Lung (tissue), 12 donors: ENCODE measurements around the gene TOMM70. TPM values are rescaled to one million over a fixed set of nuclear protein-coding genes. Genes with fewer than 3 reads are reported as not detected.
"Not testable (repeated sequence)": the region's sequence is repeated elsewhere in the genome, so short reads cannot be mapped to it uniquely, and the experiment has no call there.

Experiments
- ATAC-seq: fragments of 200-7000 bp; cut with Tn5 transposase; one replicate; pipeline ENCODE4 v1.9.1; 2020; ENCODE audit warnings: moderate number of reproducible peaks; ENCODE audit not compliant: insufficient read depth, low FRiP score
- DNase-seq, 3 donors: peaks; one replicate each; pipeline ENCODE4 v3.0.0-alpha.2; 2013 to 2017
- H3K27ac ChIP-seq, 2 donors: one replicate each; pipeline ENCODE4 v1.5.1; 2013; ENCODE audit warnings: mild to moderate bottlenecking in 2 of 2, moderate library complexity in 2 of 2, control low read depth in 1 of 2, inconsistent platforms in 1 of 2, low read depth in 1 of 2, low read length in 1 of 2
- H3K27me3 ChIP-seq, 3 donors: one replicate each; pipeline ENCODE4 v1.5.1; 2013; ENCODE audit warnings: low read length in 2 of 3; ENCODE audit not compliant: control insufficient read depth in 3 of 3, insufficient read depth in 3 of 3
- H3K36me3 ChIP-seq, 4 donors: one replicate each; pipeline ENCODE4 v1.5.1; 2013; ENCODE audit warnings: low read length in 4 of 4, mild to moderate bottlenecking in 1 of 4, moderate library complexity in 1 of 4; ENCODE audit not compliant: control insufficient read depth in 4 of 4, insufficient read depth in 4 of 4
- H3K4me1 ChIP-seq, 5 donors: one replicate each; pipeline ENCODE4 v1.5.1; 2013; ENCODE audit warnings: low read length in 5 of 5, mild to moderate bottlenecking in 2 of 5, moderate library complexity in 1 of 5; ENCODE audit not compliant: control insufficient read depth in 5 of 5, insufficient read depth in 5 of 5
- H3K4me3 ChIP-seq: one replicate; pipeline ENCODE4 v1.5.1; 2013; ENCODE audit warnings: mild to moderate bottlenecking, control low read depth, moderate library complexity
- H3K9ac ChIP-seq, 2 donors: one replicate each; pipeline ENCODE4 v1.5.1; 2013; ENCODE audit warnings: low read length in 2 of 2, control low read depth in 1 of 2; ENCODE audit not compliant: insufficient read depth in 1 of 2
- H3K9me3 ChIP-seq, 4 donors: one replicate each; pipeline ENCODE4 v1.5.1; 2013; ENCODE audit warnings: low read length in 3 of 4, mild to moderate bottlenecking in 1 of 4, moderate library complexity in 1 of 4; ENCODE audit not compliant: control insufficient read depth in 4 of 4, insufficient read depth in 3 of 4
- WGBS, 2 donors: extraction: QIAGEN DNeasy Blood & Tissue Kit; methylation state at CpG; one replicate each; pipeline ENCODE4 v1.1.7; 2013; 5-methylcytosine and 5-hydroxymethylcytosine counted together
- polyA plus RNA-seq, 2 donors: library from polyadenylated mRNA; stranded (reverse); fragments of 200-250 nt; gene quantifications; one replicate each; pipeline ENCODE4 v1.2.1, GENCODE V29; 2013
- total RNA-seq, 2 donors: library from RNA; depleted of rRNA in 1 of 2; stranded (reverse); fragments of >200 nt in 1 of 2; gene quantifications; one replicate each; pipeline ENCODE4 v1.2.1, GENCODE V29; 2014 to 2021
- TF ChIP-seq, protein P1 (sequence below): IDR thresholded peaks from 2 replicates; pipeline ENCODE4 v1.5.1; 2012; ENCODE audit warnings: mild to moderate bottlenecking; ENCODE audit errors: control extremely low read depth, extremely low read depth
- donor health status: control.
- donor health status: control.
- donor health status: Bipolar disorder and iron deficiency.
- donor health status: healthy.
- donor health status: DM: yes; HTN: yes; CAD: no.

Gene TOMM70
- total and polyA plus RNA-seq, 4 donors: 15.9 to 56.9 (median 22.7) TPM

- H3K9ac ChIP-seq: no peak overlapping the region
- H3K27ac ChIP-seq: no peak overlapping the region
- peaks cover 0 to 8% (median 0%) of the 10 kb centered on the region in 5 donors for H3K4me1 ChIP-seq
- ATAC-seq (no peak), DNase-seq (no peak)
- no peak overlapping the region for H3K4me3 ChIP-seq
- TF ChIP-seq, protein P1, sequence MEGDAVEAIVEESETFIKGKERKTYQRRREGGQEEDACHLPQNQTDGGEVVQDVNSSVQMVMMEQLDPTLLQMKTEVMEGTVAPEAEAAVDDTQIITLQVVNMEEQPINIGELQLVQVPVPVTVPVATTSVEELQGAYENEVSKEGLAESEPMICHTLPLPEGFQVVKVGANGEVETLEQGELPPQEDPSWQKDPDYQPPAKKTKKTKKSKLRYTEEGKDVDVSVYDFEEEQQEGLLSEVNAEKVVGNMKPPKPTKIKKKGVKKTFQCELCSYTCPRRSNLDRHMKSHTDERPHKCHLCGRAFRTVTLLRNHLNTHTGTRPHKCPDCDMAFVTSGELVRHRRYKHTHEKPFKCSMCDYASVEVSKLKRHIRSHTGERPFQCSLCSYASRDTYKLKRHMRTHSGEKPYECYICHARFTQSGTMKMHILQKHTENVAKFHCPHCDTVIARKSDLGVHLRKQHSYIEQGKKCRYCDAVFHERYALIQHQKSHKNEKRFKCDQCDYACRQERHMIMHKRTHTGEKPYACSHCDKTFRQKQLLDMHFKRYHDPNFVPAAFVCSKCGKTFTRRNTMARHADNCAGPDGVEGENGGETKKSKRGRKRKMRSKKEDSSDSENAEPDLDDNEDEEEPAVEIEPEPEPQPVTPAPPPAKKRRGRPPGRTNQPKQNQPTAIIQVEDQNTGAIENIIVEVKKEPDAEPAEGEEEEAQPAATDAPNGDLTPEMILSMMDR: no peak
- H3K27me3 ChIP-seq: no peaks in the 10 kb centered on the region
- WGBS, 2 donors: 96 to 98% methylated on average over 5 of the region's 5 CpGs
- peaks cover 8 to 15% (median 12%) of the 10 kb centered on the region in 4 donors for H3K36me3 ChIP-seq
- H3K9me3 ChIP-seq: no peaks in the 10 kb centered on the region
Measured at GRCh38 chr3:100339786-100340185, 61.1 kb downstream of the TOMM70 start.

- ATAC-seq (no peak), DNase-seq (peak in 2 of 3 donors; percentile 48 to 52)
- Histone ChIP-seq H3K27me3 (no peaks in the 10 kb centered on the region), H3K9ac (no peak overlapping the region), H3K4me3 (no peak overlapping the region), H3K36me3 (peaks cover 8 to 15% (median 12%) of the 10 kb centered on the region in 4 donors), H3K4me1 (peaks cover 0 to 8% (median 0%) of the 10 kb centered on the region in 5 donors), H3K9me3 (no peaks in the 10 kb centered on the region), H3K27ac (peak overlapping the region in 1 of 2 donors; percentile 13)
- WGBS, 2 donors: 70 to 87% methylated on average over 10 of the region's 10 CpGs
- TF ChIP-seq, protein P1: no peak
Measured at GRCh38 chr3:100338911-100339310, 62.0 kb downstream of the TOMM70 start.

DNA sequence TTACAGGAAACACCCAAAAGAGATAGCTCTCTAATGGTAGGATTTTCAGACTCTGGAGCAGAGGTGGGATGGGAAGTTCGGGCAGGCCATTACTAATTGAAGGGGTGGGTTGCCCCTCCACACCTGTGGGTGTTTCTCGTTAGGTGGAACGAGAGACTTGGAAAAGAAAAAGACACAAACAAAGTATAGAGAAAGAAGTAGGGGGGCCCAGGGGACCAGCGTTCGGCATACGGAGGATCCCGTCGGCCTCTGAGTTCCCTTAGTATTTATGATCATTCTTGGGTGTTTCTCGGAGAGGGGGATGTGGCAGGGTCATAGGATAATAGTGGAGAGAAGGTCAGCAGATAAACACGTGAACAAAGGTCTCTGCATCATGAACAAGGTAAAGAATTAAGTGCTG lies 64.7 kb downstream of the TOMM70 start:
- not testable (repeated sequence) for DNase-seq, H3K27me3 ChIP-seq, H3K4me1 ChIP-seq, H3K9ac ChIP-seq, H3K9me3 ChIP-seq, H3K36me3 ChIP-seq, H3K4me3 ChIP-seq, H3K27ac ChIP-seq, ATAC-seq
- 91 to 96% methylated on average over 10 of the region's 10 CpGs for WGBS, 2 donors

GRCh38 chr3:100335434-100335833 lies 65.5 kb downstream of the TOMM70 start:
- peak overlapping the region; percentile 2 to 26 for H3K27ac ChIP-seq
- DNase-seq: peak in 2 of 3 donors; percentile 17
- no peak for ATAC-seq
- no peak overlapping the region for H3K4me3 ChIP-seq
- no peaks in the 10 kb centered on the region for H3K27me3 ChIP-seq
- H3K9ac ChIP-seq: peak overlapping the region; percentile 42 to 59
- H3K9me3 ChIP-seq: no peaks in the 10 kb centered on the region
- H3K4me1 ChIP-seq: peaks cover 0 to 8% (median 0%) of the 10 kb centered on the region in 5 donors
- WGBS, 2 donors: 56 to 58% methylated on average over 14 of the region's 14 CpGs
- peaks cover 0 to 8% (median 6%) of the 10 kb centered on the region in 4 donors for H3K36me3 ChIP-seq
- TF ChIP-seq, protein P1: no peak
